HAP-1 (cell line): ENCODE results near the gene LRIG1.
A peak's percentile ranks its signal among the peaks of the same experiment; 100 is the strongest.

Experiments
- DNase-seq, 2 experiments: peaks; one replicate each; pipeline ENCODE4 v3.0.0-alpha.2; 2016 to 2020; ENCODE audit warnings: low spot score in 2 of 2
- H3K27me3 ChIP-seq: fragments of 250-450 bp; sonication (Bioruptor Pico); 2 replicates; pipeline ENCODE4 v1.5.1; 2020; ENCODE audit warnings: low read depth, mild to moderate bottlenecking, moderate library complexity
- H3K36me3 ChIP-seq: fragments of 250-450 bp; sonication (Bioruptor Pico); replicated peaks from 2 replicates; pipeline ENCODE4 v1.5.1; 2020; ENCODE audit warnings: mild to moderate bottlenecking
- H3K4me1 ChIP-seq: fragments of 250-450 bp; sonication (Bioruptor Pico); 2 replicates; pipeline ENCODE4 v1.5.1; 2020; ENCODE audit warnings: mild to moderate bottlenecking
- H3K4me3 ChIP-seq: fragments of 250-450 bp; sonication (Bioruptor Pico); 2 replicates; pipeline ENCODE4 v1.5.1; 2020; ENCODE audit warnings: mild to moderate bottlenecking, moderate library complexity
- H3K9me3 ChIP-seq: fragments of 250-450 bp; sonication (Bioruptor Pico); 2 replicates; pipeline ENCODE4 v1.5.1; 2020; ENCODE audit warnings: mild to moderate bottlenecking, moderate library complexity
- in situ Hi-C: fragments of 300-500 bp; cut with MboI; formaldehyde crosslinking; loops from 3 replicates; pipeline ENCODE4 v1.14.3; 2020; ENCODE audit warnings: low sequenced_read_pairs, inconsistent platforms, mixed read lengths

LRIG1 gene

GRCh38 chr3:66480666-66481065, 20.2 kb downstream of the LRIG1 start:
- H3K27me3 ChIP-seq, result no peaks in the 10 kb centered on the region
- DNase-seq, result peak in 1 of 2 experiments; percentile 6
- no peaks in the 10 kb centered on the region for H3K36me3 ChIP-seq
- H3K4me1 ChIP-seq, result peaks cover 9% of the 10 kb centered on the region
- H3K9me3 ChIP-seq, result 0 out of 2 replicates have a peak, but pooled peaks cover 4% of the 10 kb centered on the region
- no peak overlapping the region for H3K4me3 ChIP-seq
- in situ Hi-C loops, result no loop called here

- Histone ChIP-seq H3K4me1 (peaks cover 9% of the 10 kb centered on the region), H3K4me3 (no peak overlapping the region), H3K9me3 (0 out of 2 replicates have a peak, but pooled peaks cover 4% of the 10 kb centered on the region), H3K27me3 (no peaks in the 10 kb centered on the region), H3K36me3 (no peaks in the 10 kb centered on the region)
- peak in 1 of 2 experiments; percentile 57 for DNase-seq
- in situ Hi-C loops, result no loop called here
Observed at GRCh38 chr3:66479532-66479947, 21.3 kb downstream of the LRIG1 start.

- 0 out of 2 replicates have a peak, but pooled peaks cover 4% of the 10 kb centered on the region for H3K9me3 ChIP-seq
- no peak overlapping the region for H3K4me3 ChIP-seq
- H3K36me3 ChIP-seq, result no peaks in the 10 kb centered on the region
- DNase-seq, result peak in 1 of 2 experiments; percentile 30
- in situ Hi-C loops, result no loop called here
- peaks cover 9% of the 10 kb centered on the region for H3K4me1 ChIP-seq
- H3K27me3 ChIP-seq, result no peaks in the 10 kb centered on the region
Observed at GRCh38 chr3:66478960-66479359, 21.9 kb downstream of the LRIG1 start.

GRCh38 chr3:66477856-66478255, 23.0 kb downstream of the LRIG1 start:
- in situ Hi-C loops, result no loop called here
- Histone ChIP-seq H3K4me3 (no peak overlapping the region), H3K27me3 (no peaks in the 10 kb centered on the region), H3K9me3 (0 out of 2 replicates have a peak, but pooled peaks cover 4% of the 10 kb centered on the region), H3K36me3 (no peaks in the 10 kb centered on the region), H3K4me1 (peaks cover 9% of the 10 kb centered on the region)
- DNase-seq, result no peak

GRCh38 chr3:66476852-66477381, 23.9 kb downstream of the LRIG1 start:
- H3K4me3 ChIP-seq, result no peak overlapping the region
- peaks cover 9% of the 10 kb centered on the region for H3K4me1 ChIP-seq
- H3K27me3 ChIP-seq, result no peaks in the 10 kb centered on the region
- H3K36me3 ChIP-seq, result no peaks in the 10 kb centered on the region
- 0 out of 2 replicates have a peak, but pooled peaks cover 4% of the 10 kb centered on the region for H3K9me3 ChIP-seq
- in situ Hi-C loops, result no loop called here
- no peak for DNase-seq

- no peak for DNase-seq
- in situ Hi-C loops, result no loop called here
- no peaks in the 10 kb centered on the region for H3K36me3 ChIP-seq
Observed at GRCh38 chr3:66475386-66476020, 25.3 kb downstream of the LRIG1 start.

GRCh38 chr3:66473692-66474091, 27.1 kb downstream of the LRIG1 start:
- H3K36me3 ChIP-seq, result no peaks in the 10 kb centered on the region
- no peaks in the 10 kb centered on the region for H3K9me3 ChIP-seq
- peaks cover 2% of the 10 kb centered on the region; the same call in 1 of the 2 replicates for H3K4me1 ChIP-seq
- H3K4me3 ChIP-seq, result no peak overlapping the region
- H3K27me3 ChIP-seq, result no peaks in the 10 kb centered on the region
- in situ Hi-C loops, result no loop called here
- DNase-seq, result no peak

More at GRCh38 chr3:66475386-66476020, 25.3 kb downstream of the LRIG1 start:
- Histone ChIP-seq H3K27me3 (no peaks in the 10 kb centered on the region), H3K9me3 (0 out of 2 replicates have a peak, but pooled peaks cover 4% of the 10 kb centered on the region), H3K4me1 (peaks cover 9% of the 10 kb centered on the region), H3K4me3 (no peak overlapping the region)

- H3K9me3 ChIP-seq, result no peaks in the 10 kb centered on the region
- in situ Hi-C loops, result no loop called here
- H3K4me3 ChIP-seq, result no peak overlapping the region
- no peaks in the 10 kb centered on the region for H3K27me3 ChIP-seq
- H3K36me3 ChIP-seq, result no peaks in the 10 kb centered on the region
- no peak for DNase-seq
- no peaks in the 10 kb centered on the region for H3K4me1 ChIP-seq
Observed at GRCh38 chr3:66473181-66473580, 27.6 kb downstream of the LRIG1 start.

- Histone ChIP-seq H3K4me3 (no peak overlapping the region), H3K36me3 (no peaks in the 10 kb centered on the region), H3K9me3 (no peaks in the 10 kb centered on the region), H3K27me3 (no peaks in the 10 kb centered on the region), H3K4me1 (no peaks in the 10 kb centered on the region)
- no peak for DNase-seq
- in situ Hi-C loops, result no loop called here
Observed at GRCh38 chr3:66472313-66473134, 28.3 kb downstream of the LRIG1 start.

- DNase-seq, result no peak
- no peaks in the 10 kb centered on the region for H3K9me3 ChIP-seq
- H3K36me3 ChIP-seq, result no peaks in the 10 kb centered on the region
- H3K27me3 ChIP-seq, result no peaks in the 10 kb centered on the region
- no peak overlapping the region for H3K4me3 ChIP-seq
- in situ Hi-C loops, result no loop called here
- H3K4me1 ChIP-seq, result no peaks in the 10 kb centered on the region
Observed at GRCh38 chr3:66470956-66471686, 29.7 kb downstream of the LRIG1 start.

- H3K27me3 ChIP-seq, result no peaks in the 10 kb centered on the region
- no peak for DNase-seq
- H3K4me1 ChIP-seq, result no peaks in the 10 kb centered on the region
- H3K36me3 ChIP-seq, result no peaks in the 10 kb centered on the region
- H3K4me3 ChIP-seq, result no peak overlapping the region
- H3K9me3 ChIP-seq, result no peaks in the 10 kb centered on the region
- in situ Hi-C loops, result no loop called here
Observed at GRCh38 chr3:66470285-66470684, 30.5 kb downstream of the LRIG1 start.

GRCh38 chr3:66469220-66469640, 31.6 kb downstream of the LRIG1 start:
- in situ Hi-C loops, result no loop called here
- Histone ChIP-seq H3K4me3 (no peak overlapping the region), H3K27me3 (no peaks in the 10 kb centered on the region), H3K9me3 (no peaks in the 10 kb centered on the region), H3K4me1 (no peaks in the 10 kb centered on the region), H3K36me3 (no peaks in the 10 kb centered on the region)
- no peak for DNase-seq

GRCh38 chr3:66467996-66468735, 32.7 kb downstream of the LRIG1 start:
- Histone ChIP-seq H3K36me3 (no peaks in the 10 kb centered on the region), H3K27me3 (no peaks in the 10 kb centered on the region), H3K9me3 (no peaks in the 10 kb centered on the region), H3K4me3 (no peak overlapping the region), H3K4me1 (peaks cover 2% of the 10 kb centered on the region; the same call in 1 of the 2 replicates)
- DNase-seq, result no peak
- in situ Hi-C loops, result no loop called here
